Right lobe of liver (tissue), 6 donors: ENCODE measurements around the gene LMNTD1. TPM values are rescaled to one million over a fixed set of nuclear protein-coding genes. Genes with fewer than 3 reads are reported as not detected.
"Not testable (repeated sequence)": the region's sequence is repeated elsewhere in the genome, so short reads cannot be mapped to it uniquely, and the experiment has no call there.

Source experiments
- ATAC-seq, 4 donors: fragments of 200-7000 bp; cut with Tn5 transposase; one replicate each; pipeline ENCODE4 v1.9.1; 2020; ENCODE audit warnings: mild to moderate bottlenecking in 4 of 4, moderate library complexity in 4 of 4
- DNase-seq, 3 donors: peaks; one replicate each; pipeline ENCODE4 v3.0.0-alpha.2; 2020
- H3K27ac ChIP-seq, 3 donors: fragments of 200-600 bp; one replicate each; pipeline ENCODE4 v1.8.0; 2022
- H3K27me3 ChIP-seq, 2 donors: fragments of 200-600 bp; one replicate each; pipeline ENCODE4 v1.8.0; 2022
- H3K36me3 ChIP-seq, 4 donors: fragments of 200-600 bp; sonication (generic) in 1 of 4; one replicate each; pipeline versions ENCODE4 v1.5.1 to v1.8.0; 2017 to 2022; ENCODE audit warnings: control low read depth in 1 of 4
- H3K4me1 ChIP-seq, 4 donors: fragments of 200-600 bp; sonication (generic) in 1 of 4; one replicate each; pipeline versions ENCODE4 v1.5.1 to v1.8.0; 2017 to 2022; ENCODE audit warnings: control low read depth in 1 of 4
- H3K4me3 ChIP-seq, 3 donors: fragments of 200-600 bp; one replicate each; pipeline ENCODE4 v1.8.0; 2022
- H3K9me3 ChIP-seq, 4 donors: fragments of 200-600 bp; sonication (generic) in 1 of 4; one replicate each; pipeline versions ENCODE4 v1.5.1 to v1.8.0; 2017 to 2022; ENCODE audit warnings: control low read depth in 1 of 4
- CTCF ChIP-seq, 4 donors: fragments of 200-600 bp in 3 of 4; fragments of 450-650 bp in 1 of 4; IDR thresholded peaks; one replicate each; pipeline versions ENCODE4 v1.5.1 to v1.8.0; 2016 to 2022; ENCODE audit warnings: antibody characterized with exemption in 4 of 4, mild to moderate bottlenecking in 2 of 4
- POLR2A ChIP-seq: fragments of 450-650 bp; IDR thresholded peaks from one replicate; pipeline ENCODE4 v1.6.1; 2017; ENCODE audit warnings: antibody characterized with exemption, mild to moderate bottlenecking
- WGBS: methylation state at CpG from one replicate; pipeline ENCODE4 v1.1.6; 2018; ENCODE audit warnings: low coverage, low lambda C conversion rate; ENCODE audit not compliant: insufficient coverage; ENCODE audit errors: missing lambda C conversion rate; 5-methylcytosine and 5-hydroxymethylcytosine counted together
- intact Hi-C, 2 donors: fragments of 100-400 bp; cut with DNase I; formaldehyde crosslinking; loops; one replicate each; pipeline versions ENCODE4 v1.11.2 to v1.14.1; 2022
- long read RNA-seq: library from polyadenylated mRNA; unstranded; transcript quantifications from one replicate; pipeline ENCODE4 v2.0.0, GENCODE V29; 2019
- total RNA-seq, 6 experiments: library from RNA; depleted of rRNA in 2 of 6; stranded (reverse); fragments of >200 nt in 2 of 6; fragmentation: NEBNext Ultra II Directional in 3 of 6; extraction: Animal tissue kit (Norgen Biotek cat#: 25700) in 3 of 6; gene quantifications; one replicate each; pipeline versions ENCODE4 v1.1.0 to v1.2.4, GENCODE V29; 2016 to 2023
- donor health status: DM: no; HTN: yes; CAD: no.
- donor health status: DM: no; HTN: no; CAD: no.
- donor health status: DM: no; HTN: no; CAD: no.
- donor health status: DM: no; HTN: yes; CAD: no.
- donor health status: DM: no; HTN: yes; CAD: no.

LMNTD1 gene, protein sequence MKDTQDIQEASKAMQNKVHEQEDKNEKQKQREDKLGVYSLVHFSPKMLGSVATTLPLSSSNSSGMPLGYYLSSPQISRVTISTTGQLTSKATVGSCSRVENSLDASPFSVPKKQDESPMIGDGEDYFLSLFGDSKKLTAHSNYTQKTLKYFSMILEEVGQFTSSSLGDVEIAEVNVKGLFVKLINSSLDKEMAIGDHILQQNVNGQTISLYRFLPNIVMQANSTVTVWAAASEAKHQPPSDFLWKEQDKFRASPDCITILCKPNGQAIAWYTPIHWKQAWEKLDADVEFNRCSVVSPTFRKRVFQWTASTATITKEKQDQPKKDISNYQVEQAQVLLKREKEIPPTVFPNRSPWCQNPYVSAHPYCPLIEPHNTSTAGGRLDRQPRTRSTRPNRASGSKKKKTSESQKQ
- not detected for total RNA-seq
- long read RNA-seq: 0 reads

GRCh38 chr12:25553098-25553497 is at the start of gene LMNTD1:
TSS of gene LMNTD1 (minus strand) at chr12:25553283. CDS start at chr12:25552959, 324 bp downstream.
- Histone ChIP-seq H3K36me3 (no peaks in the 10 kb centered on the region), H3K27me3 (no peaks in the 10 kb centered on the region), H3K4me1 (peaks cover 0 to 7% (median 0%) of the 10 kb centered on the region in 4 donors), H3K27ac (no peak within 1 kb of the TSS), H3K4me3 (no peak within 1 kb of the TSS), H3K9me3 (no peaks in the 10 kb centered on the region)
- TF ChIP-seq CTCF (IDR thresholded peaks at IDR 0.05): no peak
- no peak for TF ChIP-seq POLR2A
- intact Hi-C loops: no loop called here
- ATAC-seq: no peak
- no CpG with 5 or more reads among the region's 1 CpG for WGBS
- no peak for DNase-seq

DNA sequence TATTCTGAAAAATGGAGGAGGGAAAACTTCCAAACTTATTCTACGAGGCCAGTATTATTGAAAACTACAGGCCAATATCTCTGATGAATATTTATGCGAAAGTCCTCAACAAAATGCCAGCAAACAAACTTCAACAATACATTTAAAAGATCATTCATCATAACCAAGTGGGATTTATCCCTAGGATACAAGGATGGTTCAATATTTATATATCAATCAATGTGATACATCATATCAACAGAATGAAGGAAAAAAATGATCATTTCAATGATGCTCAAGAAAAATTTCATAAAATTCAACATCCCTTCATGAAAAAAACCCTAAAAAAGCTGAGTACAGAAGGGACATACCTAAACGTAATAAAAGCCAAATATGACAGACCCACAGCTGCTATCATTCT is 45.9 kb upstream of the LMNTD1 start:
- TF ChIP-seq POLR2A: no peak
- no peak for TF ChIP-seq CTCF (IDR thresholded peaks at IDR 0.05)
- ATAC-seq: no peak
- H3K4me3 ChIP-seq: no peak overlapping the region
- WGBS: 36% methylated on average over 3 of the region's 3 CpGs
- H3K27ac ChIP-seq: no peak overlapping the region
- H3K36me3 ChIP-seq: no peaks in the 10 kb centered on the region
- no peaks in the 10 kb centered on the region for H3K27me3 ChIP-seq
- no peak for DNase-seq
- intact Hi-C loops: no loop called here
- no peaks in the 10 kb centered on the region for H3K9me3 ChIP-seq
- H3K4me1 ChIP-seq: no peaks in the 10 kb centered on the region

- H3K27me3 ChIP-seq, H3K27ac ChIP-seq, DNase-seq, H3K4me1 ChIP-seq, H3K9me3 ChIP-seq, intact Hi-C loops, H3K4me3 ChIP-seq, H3K36me3 ChIP-seq, ATAC-seq: not testable (repeated sequence)
Measured at GRCh38 chr12:25595496-25595895, 42.4 kb upstream of the LMNTD1 start.

DNA sequence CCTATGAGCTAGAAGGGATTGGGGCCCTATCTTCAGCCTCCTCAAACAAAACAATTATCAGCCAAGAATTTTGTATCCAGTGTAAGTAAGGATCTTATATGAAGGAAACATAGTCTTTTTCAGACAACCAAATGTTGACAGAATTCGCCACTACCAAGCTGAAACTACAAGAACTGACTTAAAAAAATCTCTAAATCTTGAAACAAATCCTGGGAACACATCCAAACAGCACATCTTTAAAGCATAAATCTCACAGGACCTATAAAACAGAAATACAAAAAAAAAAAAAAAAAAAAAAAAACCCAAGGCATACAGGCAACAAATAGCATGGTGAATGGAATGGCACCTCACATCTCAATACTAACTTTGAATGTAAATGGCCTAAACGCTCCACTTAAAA is 41.3 kb upstream of the LMNTD1 start:
- intact Hi-C loops: no loop called here
- 84% methylated on average over 2 of the region's 2 CpGs for WGBS
- no peak for DNase-seq

More for the DNA sequence above, 41.3 kb upstream of the LMNTD1 start:
- H3K4me3 ChIP-seq: no peak overlapping the region
- H3K4me1 ChIP-seq: no peaks in the 10 kb centered on the region
- ATAC-seq: no peak
- no peak overlapping the region for H3K27ac ChIP-seq
- TF ChIP-seq POLR2A (no peak), CTCF (IDR thresholded peaks at IDR 0.05) (no peak)
- no peaks in the 10 kb centered on the region for H3K36me3 ChIP-seq
- no peaks in the 10 kb centered on the region for H3K9me3 ChIP-seq
- H3K27me3 ChIP-seq: no peaks in the 10 kb centered on the region
